Astrocyte of the spinal cord (primary cell): ENCODE results near the gene CTNNBL1.

Source experiments
- DNase-seq: peaks from one replicate; pipeline ENCODE4 v3.0.0; 2011; ENCODE audit warnings: low read depth, low spot score
- H3K4me3 ChIP-seq: 2 replicates; pipeline ENCODE4 v1.5.1; 2011; ENCODE audit warnings: low read depth, mild to moderate bottlenecking, low read length, moderate library complexity
- CTCF ChIP-seq: IDR thresholded peaks from 2 replicates; pipeline ENCODE4 v1.5.1; 2012; ENCODE audit warnings: low read depth, mild to moderate bottlenecking, low read length, inconsistent platforms
- in situ Hi-C: cut with HindIII; loops from 2 replicates; pipeline ENCODE4 v1.10.0; 2017; ENCODE audit warnings: low sequenced_read_pairs

Gene CTNNBL1

GRCh38 chr20:37777012-37777950 lies 83.5 kb downstream of the CTNNBL1 start:
- no peak for TF ChIP-seq CTCF
- in situ Hi-C loops: no loop called here
- H3K4me3 ChIP-seq: no peak overlapping the region
- no peak for DNase-seq

GRCh38 chr20:37777988-37778659 lies 84.3 kb downstream of the CTNNBL1 start:
- peak; percentile 13 for DNase-seq
- no peak overlapping the region for H3K4me3 ChIP-seq
- no peak for TF ChIP-seq CTCF
- in situ Hi-C loops: no loop called here

GRCh38 chr20:37781626-37782025 lies 87.8 kb downstream of the CTNNBL1 start:
- DNase-seq: no peak
- no peak for TF ChIP-seq CTCF
- in situ Hi-C loops: no loop called here
- H3K4me3 ChIP-seq: no peak overlapping the region

GRCh38 chr20:37786043-37786442 lies 92.2 kb downstream of the CTNNBL1 start:
- no peak for TF ChIP-seq CTCF
- in situ Hi-C loops: no loop called here

GRCh38 chr20:37789408-37789807 lies 95.6 kb downstream of the CTNNBL1 start:
- in situ Hi-C loops: no loop called here
- H3K4me3 ChIP-seq: no peak overlapping the region
- TF ChIP-seq CTCF: no peak
- DNase-seq: no peak

More at GRCh38 chr20:37786043-37786442, 92.2 kb downstream of the CTNNBL1 start:
- DNase-seq: no peak
- H3K4me3 ChIP-seq: no peak overlapping the region

- H3K4me3 ChIP-seq: no peak overlapping the region
- no peak for DNase-seq
- in situ Hi-C loops: no loop called here
- TF ChIP-seq CTCF: no peak
Observed at GRCh38 chr20:37790900-37791299, 97.1 kb downstream of the CTNNBL1 start.
